ENCODE measurements around the gene AASS. TPM values are rescaled to one million over a fixed set of nuclear protein-coding genes. Genes with fewer than 3 reads are reported as not detected.
"Not testable (repeated sequence)": the region's sequence is repeated elsewhere in the genome, so short reads cannot be mapped to it uniquely, and the experiment has no call there.

The AASS gene
- total RNA-seq, 1 donor from 2014 or later: 35.5 TPM

GRCh38 chr7:122136078-122136477 lies 8.0 kb downstream of the AASS start:
- Mint-ChIP-seq H3K4me1 (peaks cover 14% of the 10 kb centered on the region), H3K27ac (no peak overlapping the region), H3K27me3 (ENCODE audit: low read depth) (no peaks in the 10 kb centered on the region), H3K36me3 (no peaks in the 10 kb centered on the region), H3K4me3 (no peak overlapping the region), H3K9me3 (no peaks in the 10 kb centered on the region)
- DNase-seq (ENCODE audit: low spot score in 2 of 2, unreplicated experiment in 2 of 2): no peak
- TF ChIP-seq, protein P1, sequence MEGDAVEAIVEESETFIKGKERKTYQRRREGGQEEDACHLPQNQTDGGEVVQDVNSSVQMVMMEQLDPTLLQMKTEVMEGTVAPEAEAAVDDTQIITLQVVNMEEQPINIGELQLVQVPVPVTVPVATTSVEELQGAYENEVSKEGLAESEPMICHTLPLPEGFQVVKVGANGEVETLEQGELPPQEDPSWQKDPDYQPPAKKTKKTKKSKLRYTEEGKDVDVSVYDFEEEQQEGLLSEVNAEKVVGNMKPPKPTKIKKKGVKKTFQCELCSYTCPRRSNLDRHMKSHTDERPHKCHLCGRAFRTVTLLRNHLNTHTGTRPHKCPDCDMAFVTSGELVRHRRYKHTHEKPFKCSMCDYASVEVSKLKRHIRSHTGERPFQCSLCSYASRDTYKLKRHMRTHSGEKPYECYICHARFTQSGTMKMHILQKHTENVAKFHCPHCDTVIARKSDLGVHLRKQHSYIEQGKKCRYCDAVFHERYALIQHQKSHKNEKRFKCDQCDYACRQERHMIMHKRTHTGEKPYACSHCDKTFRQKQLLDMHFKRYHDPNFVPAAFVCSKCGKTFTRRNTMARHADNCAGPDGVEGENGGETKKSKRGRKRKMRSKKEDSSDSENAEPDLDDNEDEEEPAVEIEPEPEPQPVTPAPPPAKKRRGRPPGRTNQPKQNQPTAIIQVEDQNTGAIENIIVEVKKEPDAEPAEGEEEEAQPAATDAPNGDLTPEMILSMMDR (IDR thresholded peaks at IDR 0.05; ENCODE audit: unreplicated experiment): no peak

DNA sequence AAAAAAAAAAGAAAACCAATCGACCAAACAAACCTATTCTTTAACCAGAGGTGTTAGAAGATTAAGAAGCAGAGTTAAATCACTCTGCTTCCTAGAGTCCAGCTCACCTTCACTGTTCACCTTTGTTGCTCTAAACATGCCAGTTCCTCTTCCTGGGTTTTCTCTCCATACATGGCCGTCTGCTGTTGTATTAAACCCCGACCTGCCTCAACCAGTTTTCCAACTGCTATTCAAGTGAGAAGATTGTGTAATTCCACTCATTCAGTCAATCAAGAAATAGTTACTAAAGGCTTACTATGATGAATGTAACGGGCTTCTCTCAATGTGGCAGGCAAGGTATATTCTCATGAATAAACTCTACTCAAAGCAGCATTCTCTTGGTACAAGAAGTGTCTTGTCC lies 8.8 kb downstream of the AASS start:
- no peak for DNase-seq (ENCODE audit: low spot score in 2 of 2, unreplicated experiment in 2 of 2)
- no peaks in the 10 kb centered on the region for H3K36me3 Mint-ChIP-seq
- no peak overlapping the region for H3K4me3 Mint-ChIP-seq
- TF ChIP-seq, protein P1 (IDR thresholded peaks at IDR 0.05; ENCODE audit: unreplicated experiment): no peak
- H3K4me1 Mint-ChIP-seq: peaks cover 14% of the 10 kb centered on the region
- no peaks in the 10 kb centered on the region for H3K9me3 Mint-ChIP-seq
- H3K27ac Mint-ChIP-seq: no peak overlapping the region
- no peaks in the 10 kb centered on the region for H3K27me3 Mint-ChIP-seq (ENCODE audit: low read depth)

DNA sequence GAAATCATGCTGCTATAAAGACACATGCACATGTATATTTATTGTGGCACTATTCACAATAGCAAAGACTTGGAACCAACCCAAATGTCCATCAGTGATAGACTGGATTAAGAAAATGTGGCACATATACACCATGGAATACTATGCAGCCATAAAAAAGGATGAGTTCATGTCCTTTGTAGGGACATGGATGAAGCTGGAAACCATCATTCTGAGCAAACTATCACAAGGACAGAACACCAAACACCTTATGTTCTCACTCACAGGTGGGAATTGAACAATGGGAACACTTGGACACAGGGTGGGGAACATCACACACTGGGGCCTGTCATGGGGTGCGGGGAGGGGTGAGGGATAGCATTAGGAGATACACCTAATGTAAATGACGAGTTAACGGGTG lies 9.3 kb downstream of the AASS start:
- not testable (repeated sequence) for H3K36me3 Mint-ChIP-seq, H3K9me3 Mint-ChIP-seq
- peaks cover 14% of the 10 kb centered on the region for H3K4me1 Mint-ChIP-seq

DNA sequence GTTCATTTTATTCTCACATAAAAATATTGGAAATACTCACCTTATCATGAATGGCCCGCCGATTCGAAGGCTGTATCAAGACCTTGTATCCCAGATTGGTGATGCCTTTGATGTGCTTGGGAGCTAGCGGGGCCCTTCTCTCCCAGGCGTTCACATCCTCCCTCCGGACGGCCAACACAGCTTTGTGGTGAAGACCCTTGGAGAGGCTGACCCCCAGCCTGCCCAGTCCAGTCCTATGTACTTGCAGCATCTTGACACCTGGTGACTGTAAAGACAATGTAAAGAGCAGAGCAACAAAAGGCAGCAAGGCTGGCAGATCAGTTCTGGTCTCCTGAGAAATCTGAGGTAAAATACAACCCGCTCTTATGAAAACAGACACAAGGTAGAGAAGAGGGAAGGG lies 10.6 kb downstream of the AASS start:
- no peak for DNase-seq (ENCODE audit: low spot score in 2 of 2, unreplicated experiment in 2 of 2)
- no peaks in the 10 kb centered on the region for H3K27me3 Mint-ChIP-seq (ENCODE audit: low read depth)
- H3K36me3 Mint-ChIP-seq: no peaks in the 10 kb centered on the region
- peaks cover 17% of the 10 kb centered on the region for H3K4me1 Mint-ChIP-seq
- no peaks in the 10 kb centered on the region for H3K9me3 Mint-ChIP-seq
- no peak overlapping the region for H3K4me3 Mint-ChIP-seq
- TF ChIP-seq, protein P1 (IDR thresholded peaks at IDR 0.05; ENCODE audit: unreplicated experiment): no peak
- no peak overlapping the region for H3K27ac Mint-ChIP-seq

More for the DNA sequence above, 9.3 kb downstream of the AASS start:
- not testable (repeated sequence) for H3K4me3 Mint-ChIP-seq; H3K27me3 Mint-ChIP-seq (ENCODE audit: low read depth); H3K27ac Mint-ChIP-seq; DNase-seq (ENCODE audit: low spot score in 2 of 2, unreplicated experiment in 2 of 2)

GRCh38 chr7:122132341-122132740 lies 11.7 kb downstream of the AASS start:
- no peaks in the 10 kb centered on the region for H3K27me3 Mint-ChIP-seq (ENCODE audit: low read depth)
- no peak for DNase-seq (ENCODE audit: low spot score in 2 of 2, unreplicated experiment in 2 of 2)
- peaks cover 6% of the 10 kb centered on the region for H3K36me3 Mint-ChIP-seq
- no peak overlapping the region for H3K27ac Mint-ChIP-seq
- peaks cover 12% of the 10 kb centered on the region for H3K4me1 Mint-ChIP-seq
- TF ChIP-seq, protein P1 (IDR thresholded peaks at IDR 0.05; ENCODE audit: unreplicated experiment): no peak
- H3K9me3 Mint-ChIP-seq: no peaks in the 10 kb centered on the region
- no peak overlapping the region for H3K4me3 Mint-ChIP-seq

DNA sequence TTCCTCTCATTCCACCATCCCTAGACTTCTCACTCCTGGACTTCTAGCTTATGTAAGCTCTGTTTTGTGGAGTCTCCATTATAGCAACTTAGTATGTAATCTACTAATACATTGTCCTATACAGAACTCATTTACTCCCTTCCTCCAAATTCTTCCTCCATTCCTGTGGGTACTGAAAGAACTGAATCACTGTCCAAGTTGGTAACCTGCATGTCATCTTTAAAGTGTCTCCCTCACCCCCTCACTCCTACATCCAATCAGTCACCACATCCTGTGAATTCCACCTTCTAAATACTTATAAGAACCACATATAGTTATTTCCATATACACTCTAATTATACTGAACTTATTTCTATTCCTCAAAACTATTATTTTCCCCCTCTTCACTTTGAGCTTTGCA lies 20.3 kb downstream of the AASS start:
- Mint-ChIP-seq H3K4me1 (peaks cover 2% of the 10 kb centered on the region), H3K9me3 (peaks cover 11% of the 10 kb centered on the region), H3K4me3 (no peak overlapping the region), H3K27me3 (ENCODE audit: low read depth) (no peaks in the 10 kb centered on the region), H3K27ac (no peak overlapping the region), H3K36me3 (peaks cover 32% of the 10 kb centered on the region)
- TF ChIP-seq, protein P1 (IDR thresholded peaks at IDR 0.05; ENCODE audit: unreplicated experiment): no peak
- no peak for DNase-seq (ENCODE audit: low spot score in 2 of 2, unreplicated experiment in 2 of 2)

All from mesothelial cell of epicardium (in vitro differentiated cells).